Measurements from ENCODE around the gene PDAP1.
"Not testable (repeated sequence)": the region's sequence is repeated elsewhere in the genome, so short reads cannot be mapped to it uniquely, and the experiment has no call there.

The PDAP1 gene

DNA sequence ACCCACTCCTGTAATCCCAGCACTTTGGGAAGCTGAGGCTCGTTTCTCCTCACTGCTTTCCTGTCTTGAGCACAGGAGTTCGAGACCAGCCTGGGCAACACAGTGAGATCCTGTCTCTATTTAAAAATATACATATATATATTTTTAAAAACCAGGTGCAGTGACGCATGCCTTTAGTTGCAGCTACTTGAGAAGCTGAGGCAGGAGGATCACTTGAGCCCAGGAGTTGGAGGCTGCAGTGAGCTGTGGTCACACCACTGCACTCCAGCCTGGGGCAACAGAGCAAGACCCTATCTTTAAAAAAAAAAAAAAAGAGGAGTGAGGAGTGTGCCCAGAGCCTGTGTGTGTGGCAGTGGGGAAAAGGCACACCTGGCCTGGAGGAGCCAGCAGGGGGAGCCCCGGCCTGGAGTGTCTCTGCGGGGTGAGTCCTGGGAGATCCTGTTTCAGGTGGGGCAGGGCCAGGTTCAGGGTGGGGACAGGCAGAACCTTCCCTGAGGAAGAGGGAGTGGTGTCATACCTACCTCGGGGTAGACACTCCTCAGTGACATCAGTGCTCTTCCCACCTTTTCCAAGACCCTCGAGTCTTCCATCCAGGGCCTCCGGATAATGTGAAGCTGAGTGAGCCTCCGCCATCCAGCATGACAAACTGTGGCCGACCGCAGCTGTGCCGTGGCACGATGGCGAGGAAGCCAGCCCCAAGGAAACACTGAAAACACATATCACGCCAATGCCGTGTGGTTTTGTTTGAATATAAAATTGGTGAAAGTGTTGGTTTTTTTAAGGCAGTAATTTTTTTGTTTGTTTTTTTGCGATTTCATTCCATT is 42.9 kb downstream of the PDAP1 start:
- Histone ChIP-seq H3K4me1 (ENCODE audit: control insufficient read depth, insufficient read depth, low read length) (no peaks in the 10 kb centered on the region), H3K9ac (ENCODE audit: low read length in 2 of 2) (no peak overlapping the region), H3K9me3 (ENCODE audit: control insufficient read depth in 2 of 2, low read length in 2 of 2) (no peaks in the 10 kb centered on the region), H3K4me3 (ENCODE audit: low read length in 2 of 2) (no peak overlapping the region), H3K36me3 (ENCODE audit: control insufficient read depth in 2 of 2, insufficient read depth in 2 of 2, low read length in 2 of 2) (peaks cover 36 to 38% of the 10 kb centered on the region in 2 donors), H3K27me3 (ENCODE audit: control insufficient read depth in 1 of 2, insufficient read depth in 2 of 2, low read length in 2 of 2) (no peaks in the 10 kb centered on the region), H3K27ac (ENCODE audit: low read length) (no peak overlapping the region)

DNA sequence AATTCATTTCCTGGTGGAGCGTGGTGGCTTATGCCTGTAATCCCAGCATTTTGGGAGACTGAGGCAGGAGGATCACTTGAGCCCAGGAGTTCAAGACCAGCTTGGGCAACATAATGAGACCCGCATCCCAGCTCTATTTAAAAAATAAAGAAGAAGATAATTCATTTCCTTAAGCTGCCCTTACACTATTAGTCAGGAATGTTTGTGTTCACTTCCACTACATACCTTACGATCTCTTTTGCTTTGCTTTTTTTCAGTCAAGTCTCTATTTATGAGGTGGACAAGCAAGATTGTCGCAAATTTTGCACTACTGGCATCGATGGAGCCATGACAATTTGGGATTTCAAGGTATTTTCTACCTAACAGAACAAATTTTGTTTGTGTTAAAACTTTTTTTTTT is 45.1 kb downstream of the PDAP1 start:
- no peak overlapping the region for H3K9ac ChIP-seq (ENCODE audit: low read length in 2 of 2)
- no peaks in the 10 kb centered on the region for H3K27me3 ChIP-seq (ENCODE audit: control insufficient read depth in 1 of 2, insufficient read depth in 2 of 2, low read length in 2 of 2)
- no peak overlapping the region for H3K4me3 ChIP-seq (ENCODE audit: low read length in 2 of 2)
- H3K36me3 ChIP-seq (ENCODE audit: control insufficient read depth in 2 of 2, insufficient read depth in 2 of 2, low read length in 2 of 2) = peaks cover 42 to 46% of the 10 kb centered on the region in 2 donors
- no peaks in the 10 kb centered on the region for H3K9me3 ChIP-seq (ENCODE audit: control insufficient read depth in 2 of 2, low read length in 2 of 2)
- no peak overlapping the region for H3K27ac ChIP-seq (ENCODE audit: low read length)
- H3K4me1 ChIP-seq (ENCODE audit: control insufficient read depth, insufficient read depth, low read length) = no peaks in the 10 kb centered on the region

GRCh38 chr7:99362801-99363200 is 45.6 kb downstream of the PDAP1 start:
- H3K36me3 ChIP-seq (ENCODE audit: control insufficient read depth in 2 of 2, insufficient read depth in 2 of 2, low read length in 2 of 2) = peaks cover 46 to 49% of the 10 kb centered on the region in 2 donors
- H3K4me1 ChIP-seq (ENCODE audit: control insufficient read depth, insufficient read depth, low read length) = no peaks in the 10 kb centered on the region

DNA sequence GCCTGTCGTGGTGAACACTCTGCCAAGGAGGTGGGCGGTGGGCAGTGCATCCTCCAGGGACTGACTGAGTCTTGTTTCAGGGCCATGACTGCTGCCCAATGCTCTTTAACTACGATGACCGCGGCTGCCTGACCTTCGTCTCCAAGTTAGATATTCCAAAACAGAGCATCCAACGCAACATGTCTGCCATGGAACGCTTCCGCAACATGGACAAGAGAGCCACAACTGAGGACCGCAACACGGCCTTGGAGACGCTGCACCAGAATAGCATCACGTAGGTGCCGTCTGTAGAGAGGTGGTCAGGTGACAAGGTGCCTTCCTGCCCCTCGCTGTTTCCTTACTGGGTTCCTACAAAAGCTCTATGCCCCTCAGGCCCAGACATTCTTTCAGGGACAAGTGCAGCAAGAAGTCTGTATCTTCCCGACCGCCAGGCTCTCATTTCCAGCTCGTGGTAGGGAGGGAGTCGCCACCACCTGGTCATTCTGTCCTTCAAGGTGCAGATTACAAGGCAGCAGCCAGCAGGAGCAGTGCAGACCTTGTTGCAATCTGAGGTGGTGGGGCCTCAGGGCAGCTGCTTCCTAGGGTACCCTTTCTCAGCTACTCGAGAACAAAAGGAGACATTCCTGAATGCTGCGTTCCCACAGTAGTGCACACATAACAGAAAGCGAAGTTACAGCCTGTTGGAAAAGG is 48.8 kb downstream of the PDAP1 start:
- H3K9me3 ChIP-seq (ENCODE audit: control insufficient read depth in 2 of 2, low read length in 2 of 2) = no peaks in the 10 kb centered on the region
- H3K27me3 ChIP-seq (ENCODE audit: control insufficient read depth in 1 of 2, insufficient read depth in 2 of 2, low read length in 2 of 2) = no peaks in the 10 kb centered on the region
- no peak overlapping the region for H3K27ac ChIP-seq (ENCODE audit: low read length)
- H3K4me3 ChIP-seq (ENCODE audit: low read length in 2 of 2) = no peak overlapping the region
- peaks cover 33 to 44% of the 10 kb centered on the region in 2 donors for H3K36me3 ChIP-seq (ENCODE audit: control insufficient read depth in 2 of 2, insufficient read depth in 2 of 2, low read length in 2 of 2)
- no peak overlapping the region for H3K9ac ChIP-seq (ENCODE audit: low read length in 2 of 2)
- no peaks in the 10 kb centered on the region for H3K4me1 ChIP-seq (ENCODE audit: control insufficient read depth, insufficient read depth, low read length)

More at GRCh38 chr7:99362801-99363200, 45.6 kb downstream of the PDAP1 start:
- Histone ChIP-seq H3K9me3 (ENCODE audit: control insufficient read depth in 2 of 2, low read length in 2 of 2) (no peaks in the 10 kb centered on the region), H3K9ac (ENCODE audit: low read length in 2 of 2) (no peak overlapping the region), H3K4me3 (ENCODE audit: low read length in 2 of 2) (no peak overlapping the region), H3K27ac (ENCODE audit: low read length) (no peak overlapping the region), H3K27me3 (ENCODE audit: control insufficient read depth in 1 of 2, insufficient read depth in 2 of 2, low read length in 2 of 2) (no peaks in the 10 kb centered on the region)

GRCh38 chr7:99358521-99358920 is 49.9 kb downstream of the PDAP1 start:
- H3K27me3 ChIP-seq (ENCODE audit: control insufficient read depth in 1 of 2, insufficient read depth in 2 of 2, low read length in 2 of 2); H3K27ac ChIP-seq (ENCODE audit: low read length); H3K4me3 ChIP-seq (ENCODE audit: low read length in 2 of 2); H3K9ac ChIP-seq (ENCODE audit: low read length in 2 of 2); H3K4me1 ChIP-seq (ENCODE audit: control insufficient read depth, insufficient read depth, low read length); H3K9me3 ChIP-seq (ENCODE audit: control insufficient read depth in 2 of 2, low read length in 2 of 2): not testable (repeated sequence)
- peaks cover 31 to 45% of the 10 kb centered on the region in 2 donors for H3K36me3 ChIP-seq (ENCODE audit: control insufficient read depth in 2 of 2, insufficient read depth in 2 of 2, low read length in 2 of 2)

DNA sequence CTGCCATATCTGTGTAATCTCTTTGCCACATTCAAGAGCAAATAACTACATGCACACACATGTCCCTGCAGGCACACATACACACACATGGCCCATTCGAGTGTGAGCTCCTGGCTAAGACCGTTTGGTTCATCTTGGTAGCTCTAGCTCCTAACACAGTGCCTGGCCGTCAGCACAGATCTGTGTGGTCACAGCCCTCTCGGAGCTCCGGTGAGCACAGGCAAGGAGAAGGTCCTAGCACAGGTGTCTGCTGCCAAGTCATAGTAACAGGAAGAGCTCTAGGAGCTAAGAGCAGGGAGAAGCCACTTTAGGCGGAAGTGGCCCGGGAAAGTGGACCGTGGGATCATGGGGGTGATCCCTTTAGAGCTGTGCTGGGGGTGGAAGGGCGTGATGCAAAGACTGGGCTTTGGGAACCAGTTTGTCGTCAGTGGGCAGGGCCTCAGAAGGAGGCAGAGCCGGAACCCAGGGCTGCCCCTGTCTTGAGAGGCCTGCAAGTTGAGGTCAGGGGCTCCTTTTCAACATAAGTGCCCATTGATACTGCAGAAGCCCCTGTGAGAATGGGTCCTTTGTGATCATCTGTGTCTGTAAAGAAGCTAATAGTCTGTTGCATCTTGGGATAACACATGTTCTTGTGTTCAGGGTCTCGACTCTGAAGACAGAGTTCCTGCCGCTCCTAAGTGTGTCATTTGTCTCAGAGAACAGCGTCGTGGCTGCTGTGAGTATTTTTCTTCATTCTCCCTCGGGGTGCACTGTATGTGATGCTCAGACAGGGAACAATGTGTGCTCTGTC is 50.5 kb downstream of the PDAP1 start:
- H3K9ac ChIP-seq (ENCODE audit: low read length in 2 of 2) = no peak overlapping the region
- no peaks in the 10 kb centered on the region for H3K9me3 ChIP-seq (ENCODE audit: control insufficient read depth in 2 of 2, low read length in 2 of 2)
- H3K4me3 ChIP-seq (ENCODE audit: low read length in 2 of 2) = no peak overlapping the region
- H3K27ac ChIP-seq (ENCODE audit: low read length) = no peak overlapping the region
- H3K4me1 ChIP-seq (ENCODE audit: control insufficient read depth, insufficient read depth, low read length) = no peaks in the 10 kb centered on the region
- peaks cover 26 to 42% of the 10 kb centered on the region in 2 donors for H3K36me3 ChIP-seq (ENCODE audit: control insufficient read depth in 2 of 2, insufficient read depth in 2 of 2, low read length in 2 of 2)
- no peaks in the 10 kb centered on the region for H3K27me3 ChIP-seq (ENCODE audit: control insufficient read depth in 1 of 2, insufficient read depth in 2 of 2, low read length in 2 of 2)

GRCh38 chr7:99355098-99355497 is 53.3 kb downstream of the PDAP1 start:
- H3K9ac ChIP-seq (ENCODE audit: low read length in 2 of 2) = no peak overlapping the region
- H3K9me3 ChIP-seq (ENCODE audit: control insufficient read depth in 2 of 2, low read length in 2 of 2) = no peaks in the 10 kb centered on the region
- H3K27me3 ChIP-seq (ENCODE audit: control insufficient read depth in 1 of 2, insufficient read depth in 2 of 2, low read length in 2 of 2) = no peaks in the 10 kb centered on the region
- peaks cover 39 to 53% of the 10 kb centered on the region in 2 donors for H3K36me3 ChIP-seq (ENCODE audit: control insufficient read depth in 2 of 2, insufficient read depth in 2 of 2, low read length in 2 of 2)
- H3K4me3 ChIP-seq (ENCODE audit: low read length in 2 of 2) = no peak overlapping the region
- H3K4me1 ChIP-seq (ENCODE audit: control insufficient read depth, insufficient read depth, low read length) = no peaks in the 10 kb centered on the region
- no peak overlapping the region for H3K27ac ChIP-seq (ENCODE audit: low read length)

- Histone ChIP-seq H3K27ac (ENCODE audit: low read length) (no peak overlapping the region), H3K36me3 (ENCODE audit: control insufficient read depth in 2 of 2, insufficient read depth in 2 of 2, low read length in 2 of 2) (peaks cover 26 to 47% of the 10 kb centered on the region in 2 donors), H3K4me3 (ENCODE audit: low read length in 2 of 2) (no peak overlapping the region), H3K27me3 (ENCODE audit: control insufficient read depth in 1 of 2, insufficient read depth in 2 of 2, low read length in 2 of 2) (no peaks in the 10 kb centered on the region), H3K4me1 (ENCODE audit: control insufficient read depth, insufficient read depth, low read length) (no peaks in the 10 kb centered on the region), H3K9me3 (ENCODE audit: control insufficient read depth in 2 of 2, low read length in 2 of 2) (no peaks in the 10 kb centered on the region), H3K9ac (ENCODE audit: low read length in 2 of 2) (no peak overlapping the region)
Observed at GRCh38 chr7:99352247-99352646, 56.1 kb downstream of the PDAP1 start.

DNA sequence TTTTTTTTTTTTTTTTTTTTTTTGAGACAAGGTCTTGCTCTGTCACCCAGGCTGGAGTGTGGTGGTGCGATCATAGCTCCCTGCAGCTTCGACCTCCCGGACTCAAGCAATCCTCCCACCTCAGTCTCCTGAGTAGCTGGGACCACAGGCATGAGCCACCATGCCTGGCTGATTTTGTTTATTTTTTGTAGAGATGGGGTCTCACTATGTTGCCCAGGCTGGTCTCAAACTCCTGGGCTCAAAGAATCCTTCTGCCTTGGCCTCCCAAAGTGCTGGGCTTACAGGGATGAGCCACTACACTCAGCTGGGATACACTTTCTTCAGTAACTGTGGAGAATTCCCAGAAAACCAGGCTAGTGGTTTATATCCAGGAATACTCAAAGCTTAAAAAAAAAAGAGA is 57.8 kb downstream of the PDAP1 start:
- not testable (repeated sequence) for H3K9me3 ChIP-seq (ENCODE audit: control insufficient read depth in 2 of 2, low read length in 2 of 2); H3K9ac ChIP-seq (ENCODE audit: low read length in 2 of 2); H3K4me3 ChIP-seq (ENCODE audit: low read length in 2 of 2); H3K27ac ChIP-seq (ENCODE audit: low read length); H3K4me1 ChIP-seq (ENCODE audit: control insufficient read depth, insufficient read depth, low read length); H3K27me3 ChIP-seq (ENCODE audit: control insufficient read depth in 1 of 2, insufficient read depth in 2 of 2, low read length in 2 of 2)
- H3K36me3 ChIP-seq (ENCODE audit: control insufficient read depth in 2 of 2, insufficient read depth in 2 of 2, low read length in 2 of 2) = peaks cover 22 to 46% of the 10 kb centered on the region in 2 donors

All from stomach smooth muscle (tissue), 2 donors.